A549 (cell line): ENCODE measurements around the gene RASL10B.

Experiments used
- ATOH8 ChIP-seq: fragments of 250-450 bp; sonication (Bioruptor Pico); IDR thresholded peaks from 2 replicates; pipeline ENCODE4 v1.5.0; 2020; ENCODE audit warnings: low read depth, mild to moderate bottlenecking, moderate library complexity
- CHD2 ChIP-seq: fragments of 150-350 bp; IDR thresholded peaks from 2 replicates; pipeline ENCODE4 v1.6.1; 2014; ENCODE audit warnings: low read length; ENCODE audit not compliant: partially characterized antibody
- CTCF ChIP-seq: fragments of >200 bp; sonication (Bioruptor Twin); formaldehyde crosslinking; IDR thresholded peaks from 3 replicates; pipeline ENCODE4 v1.5.1; 2016
- E2F6 ChIP-seq: IDR thresholded peaks from 2 replicates; pipeline ENCODE4 v1.6.1; 2012; ENCODE audit warnings: low read depth, borderline replicate concordance
- EP300 ChIP-seq, 2 experiments: fragments of >200 bp; sonication (Bioruptor Twin); formaldehyde crosslinking; IDR thresholded peaks; 2 replicates in 1 of 2; 3 replicates in 1 of 2; pipeline ENCODE4 v1.6.1; 2016 to 2017
- JUNB ChIP-seq: fragments of >200 bp; sonication (Bioruptor Twin); formaldehyde crosslinking; IDR thresholded peaks from 2 replicates; pipeline ENCODE4 v1.6.1; 2016
- NFE2L2 ChIP-seq: fragments of 150-350 bp; conservative IDR thresholded peaks from 2 replicates; pipeline ENCODE4 v1.6.1; 2014; ENCODE audit warnings: low read length
- NR3C1 ChIP-seq: fragments of >200 bp; sonication (Bioruptor Twin); formaldehyde crosslinking; IDR thresholded peaks from 3 replicates; pipeline ENCODE4 v1.6.1; 2017
- POLR2A ChIP-seq: IDR thresholded peaks from 2 replicates; pipeline ENCODE4 v1.6.1; 2012; ENCODE audit warnings: mild to moderate bottlenecking, low read length
- REST ChIP-seq: fragments of 200-600 bp; sonication (generic); IDR thresholded peaks from 2 replicates; pipeline ENCODE4 v1.6.1; 2016; ENCODE audit warnings: antibody characterized with exemption, mild to moderate bottlenecking, moderate library complexity
- RNF2 ChIP-seq: fragments of 200-600 bp; sonication (generic); IDR thresholded peaks from 2 replicates; pipeline ENCODE4 v1.6.1; 2016; ENCODE audit warnings: low read depth, mild to moderate bottlenecking, antibody characterized with exemption, moderate library complexity, borderline replicate concordance

GRCh38 chr17:35780950-35781349 is 49.5 kb downstream of the RASL10B start:
- TF ChIP-seq JUNB (no peak), CHD2 (no peak), EP300 (IDR thresholded peaks at IDR 0.05) (no peak), ATOH8 (no peak), CTCF (no peak), E2F6 (no peak), POLR2A (no peak), RNF2 (no peak), NR3C1 (no peak), NFE2L2 (no peak), REST (no peak)
